ENCODE measurements around the gene XYLT2. TPM values are rescaled to one million over a fixed set of nuclear protein-coding genes. Genes with fewer than 3 reads are reported as not detected.

Gene XYLT2
- total and polyA plus RNA-seq, 2 experiments from 2014 or later: 48.8 to 80.0 TPM

DNA sequence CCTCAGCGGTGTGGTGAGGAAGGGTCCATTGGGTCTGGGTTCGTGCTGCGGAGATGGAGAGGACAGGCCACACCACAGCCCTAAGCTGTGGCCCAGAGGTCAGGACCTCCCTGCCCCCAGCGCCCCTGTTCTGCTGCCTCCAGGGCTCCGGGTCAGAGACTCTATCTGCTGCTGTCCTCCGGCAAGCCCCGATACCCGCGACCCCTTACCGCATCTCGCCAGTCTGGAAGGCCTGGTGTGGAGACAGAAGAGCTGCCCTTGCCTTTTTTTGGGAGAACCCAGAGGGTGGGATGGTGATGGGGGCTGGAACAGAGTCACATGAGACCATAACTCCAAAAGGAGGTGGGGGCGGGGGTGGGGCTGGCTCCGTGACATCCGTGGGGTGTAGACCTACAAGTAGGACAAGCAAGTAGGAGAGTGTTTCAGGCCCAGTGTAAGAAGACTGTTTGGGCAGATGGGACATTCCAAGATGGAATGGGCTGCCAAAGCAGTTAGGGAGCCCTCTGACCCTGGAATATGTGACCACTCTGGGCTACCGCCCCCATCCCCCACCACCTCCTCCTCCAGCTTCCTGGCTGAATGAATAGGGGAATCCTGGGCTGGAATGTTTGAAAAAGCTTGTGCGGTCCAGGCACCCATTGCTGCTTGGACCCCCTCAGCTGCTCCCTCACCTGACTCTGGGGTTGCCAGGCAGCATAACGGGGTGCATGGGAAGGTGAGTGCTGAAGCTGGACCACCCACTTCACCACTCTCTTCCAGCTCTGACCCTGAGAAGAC lies 1.4 kb downstream of the XYLT2 start:
- peaks cover 8% of the 10 kb centered on the region for H3K4me1 ChIP-seq (ENCODE audit: low read depth)
- peak overlapping the region; percentile 57 for H3K27ac ChIP-seq
- H3K27me3 ChIP-seq: no peaks in the 10 kb centered on the region
- H3K36me3 ChIP-seq: no peaks in the 10 kb centered on the region
- TF ChIP-seq, protein P1, sequence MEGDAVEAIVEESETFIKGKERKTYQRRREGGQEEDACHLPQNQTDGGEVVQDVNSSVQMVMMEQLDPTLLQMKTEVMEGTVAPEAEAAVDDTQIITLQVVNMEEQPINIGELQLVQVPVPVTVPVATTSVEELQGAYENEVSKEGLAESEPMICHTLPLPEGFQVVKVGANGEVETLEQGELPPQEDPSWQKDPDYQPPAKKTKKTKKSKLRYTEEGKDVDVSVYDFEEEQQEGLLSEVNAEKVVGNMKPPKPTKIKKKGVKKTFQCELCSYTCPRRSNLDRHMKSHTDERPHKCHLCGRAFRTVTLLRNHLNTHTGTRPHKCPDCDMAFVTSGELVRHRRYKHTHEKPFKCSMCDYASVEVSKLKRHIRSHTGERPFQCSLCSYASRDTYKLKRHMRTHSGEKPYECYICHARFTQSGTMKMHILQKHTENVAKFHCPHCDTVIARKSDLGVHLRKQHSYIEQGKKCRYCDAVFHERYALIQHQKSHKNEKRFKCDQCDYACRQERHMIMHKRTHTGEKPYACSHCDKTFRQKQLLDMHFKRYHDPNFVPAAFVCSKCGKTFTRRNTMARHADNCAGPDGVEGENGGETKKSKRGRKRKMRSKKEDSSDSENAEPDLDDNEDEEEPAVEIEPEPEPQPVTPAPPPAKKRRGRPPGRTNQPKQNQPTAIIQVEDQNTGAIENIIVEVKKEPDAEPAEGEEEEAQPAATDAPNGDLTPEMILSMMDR (IDR thresholded peaks at IDR 0.05; ENCODE audit: low read depth, low read length): no peak
- H3K9me3 ChIP-seq (ENCODE audit: low read depth): no peaks in the 10 kb centered on the region
- DNase-seq (ENCODE audit: low read depth in 1 of 2, low spot score in 1 of 2): peak in 1 of 2 donors; percentile 22
- H3K4me3 ChIP-seq: peak overlapping the region; percentile 86

DNA sequence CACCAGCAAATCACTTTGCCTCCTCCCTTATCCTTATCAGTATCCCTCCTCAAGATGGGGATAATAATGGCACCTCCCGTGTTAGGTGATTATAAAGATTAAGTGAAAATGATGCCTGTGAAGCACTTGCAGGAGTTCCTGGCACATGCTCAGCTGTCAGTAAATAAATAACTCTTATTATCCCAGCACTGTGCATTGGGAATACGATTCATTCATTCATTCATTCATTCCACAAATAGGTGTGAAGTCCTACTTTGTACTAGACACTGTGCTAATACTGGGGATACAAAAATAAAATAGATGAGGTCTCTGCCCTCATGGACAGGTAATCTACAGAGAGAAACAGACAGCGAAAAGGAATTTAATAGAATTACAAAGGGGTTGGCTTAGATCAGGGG lies 2.0 kb downstream of the XYLT2 start:
- TF ChIP-seq, protein P1 (IDR thresholded peaks at IDR 0.05; ENCODE audit: low read depth, low read length): no peak
- no peaks in the 10 kb centered on the region for H3K27me3 ChIP-seq
- DNase-seq (ENCODE audit: low read depth in 1 of 2, low spot score in 1 of 2): no peak
- H3K27ac ChIP-seq: no peak overlapping the region
- peaks cover 8% of the 10 kb centered on the region for H3K4me1 ChIP-seq (ENCODE audit: low read depth)
- H3K9me3 ChIP-seq (ENCODE audit: low read depth): no peaks in the 10 kb centered on the region
- no peak overlapping the region for H3K4me3 ChIP-seq
- no peaks in the 10 kb centered on the region for H3K36me3 ChIP-seq

DNA sequence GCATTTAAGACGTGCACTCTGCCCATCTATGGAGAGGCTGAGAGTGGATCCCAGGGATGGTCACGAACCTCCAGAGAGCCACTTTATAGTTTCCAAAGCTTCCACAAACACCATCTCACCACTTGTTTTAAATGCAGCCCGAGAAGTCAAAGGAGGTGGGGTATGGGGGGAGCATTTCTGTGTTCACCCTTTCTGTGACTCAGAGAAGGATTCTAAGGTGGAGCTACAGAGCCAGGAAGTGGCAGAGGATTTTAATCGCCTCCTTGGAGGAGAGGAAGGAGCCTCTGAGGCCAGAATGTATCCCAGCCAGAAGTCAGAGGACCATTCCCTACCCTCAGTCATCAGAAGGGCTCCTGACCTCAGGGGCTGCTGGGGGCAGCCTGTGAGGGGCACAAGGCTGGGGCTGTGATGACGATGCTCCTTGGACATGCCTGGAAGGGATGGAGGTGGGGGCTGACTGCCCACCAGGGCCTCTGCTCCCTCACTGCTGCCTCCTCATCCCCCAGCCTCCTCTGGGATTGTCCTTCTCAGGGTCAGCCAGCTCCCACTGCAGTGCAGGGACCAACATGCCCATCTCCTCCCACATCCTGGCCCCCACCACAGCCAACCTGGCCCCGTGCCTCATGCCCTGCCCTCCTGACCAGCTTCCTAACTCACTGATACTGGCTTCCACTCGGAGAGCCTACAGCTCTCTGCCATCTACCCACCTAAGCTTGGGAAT lies 2.8 kb downstream of the XYLT2 start:
- Histone ChIP-seq H3K36me3 (peaks cover 1% of the 10 kb centered on the region), H3K27ac (no peak overlapping the region), H3K9me3 (ENCODE audit: low read depth) (no peaks in the 10 kb centered on the region), H3K4me3 (no peak overlapping the region), H3K4me1 (ENCODE audit: low read depth) (peaks cover 8% of the 10 kb centered on the region), H3K27me3 (no peaks in the 10 kb centered on the region)
- TF ChIP-seq, protein P1 (IDR thresholded peaks at IDR 0.05; ENCODE audit: low read depth, low read length): no peak
- no peak for DNase-seq (ENCODE audit: low read depth in 1 of 2, low spot score in 1 of 2)

DNA sequence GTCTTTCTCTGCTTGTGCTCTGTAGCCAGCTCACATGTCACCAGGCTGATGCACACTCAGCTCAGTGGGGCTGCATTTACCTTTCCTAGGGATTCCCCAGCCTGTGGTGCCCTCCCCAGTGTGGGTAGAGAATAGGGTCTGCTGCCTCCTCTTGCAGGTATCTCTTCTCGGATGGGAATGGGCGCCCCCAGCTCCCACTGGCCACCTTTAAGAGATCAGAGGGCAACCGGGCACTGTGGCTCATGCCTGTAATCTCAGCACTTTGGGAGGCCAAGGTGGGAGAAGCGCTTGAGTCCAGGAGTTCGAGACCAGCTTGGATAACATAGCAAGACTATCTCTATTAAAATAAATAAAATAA lies 3.3 kb downstream of the XYLT2 start:
- Histone ChIP-seq H3K27me3 (no peaks in the 10 kb centered on the region), H3K9me3 (ENCODE audit: low read depth) (no peaks in the 10 kb centered on the region), H3K4me1 (ENCODE audit: low read depth) (peaks cover 8% of the 10 kb centered on the region), H3K36me3 (peaks cover 7% of the 10 kb centered on the region), H3K27ac (no peak overlapping the region), H3K4me3 (no peak overlapping the region)
- TF ChIP-seq, protein P1 (IDR thresholded peaks at IDR 0.05; ENCODE audit: low read depth, low read length): no peak
- DNase-seq (ENCODE audit: low read depth in 1 of 2, low spot score in 1 of 2): no peak

DNA sequence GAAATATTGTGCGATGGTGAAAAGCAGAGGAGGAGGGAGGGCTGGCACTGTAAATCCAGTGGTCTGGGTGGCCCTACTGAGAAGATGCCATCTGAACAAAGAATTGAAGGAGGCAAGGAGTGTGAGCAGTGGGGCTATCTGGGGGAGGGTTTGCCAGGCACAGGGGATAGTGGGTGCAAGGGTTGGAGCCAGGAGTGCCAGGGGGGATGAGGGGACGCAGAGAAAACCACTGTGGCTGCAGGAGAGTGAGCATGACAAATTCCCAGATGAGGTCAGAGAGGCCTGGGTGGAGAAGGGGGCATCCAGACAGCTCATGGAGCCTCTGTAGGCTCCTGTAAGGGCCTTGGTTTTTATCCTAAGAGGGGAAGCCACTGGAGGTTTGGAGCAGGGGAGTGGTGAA lies 4.8 kb downstream of the XYLT2 start:
- TF ChIP-seq, protein P1 (IDR thresholded peaks at IDR 0.05; ENCODE audit: low read depth, low read length): no peak
- Histone ChIP-seq H3K27ac (no peak overlapping the region), H3K27me3 (no peaks in the 10 kb centered on the region), H3K4me1 (ENCODE audit: low read depth) (peaks cover 8% of the 10 kb centered on the region), H3K36me3 (peaks cover 20% of the 10 kb centered on the region), H3K9me3 (ENCODE audit: low read depth) (no peaks in the 10 kb centered on the region), H3K4me3 (no peak overlapping the region)
- no peak for DNase-seq (ENCODE audit: low read depth in 1 of 2, low spot score in 1 of 2)
